BLaER1 treated with 17β-estradiol and CSF1 and Interleukin-3, amounts not matched to agents 10 nM and 100 nM (cell line): ENCODE results near the gene RAD50.
"Not testable (repeated sequence)": the region's sequence is repeated elsewhere in the genome, so short reads cannot be mapped to it uniquely, and the experiment has no call there.

Source experiments
- H3K27ac ChIP-seq, 11 experiments: shearing (Covaris generic); formaldehyde crosslinking; 2 replicates each; pipeline ENCODE4 v1.8.1; 2022
- H3K27me3 ChIP-seq, 11 experiments: shearing (Covaris generic); formaldehyde crosslinking; 2 replicates each; pipeline ENCODE4 v1.8.1; 2022
- H3K36me3 ChIP-seq, 11 experiments: shearing (Covaris generic); formaldehyde crosslinking; 2 replicates each; pipeline ENCODE4 v1.8.1; 2022
- H3K4me1 ChIP-seq, 10 experiments: shearing (Covaris generic); formaldehyde crosslinking; 2 replicates each; pipeline ENCODE4 v1.8.1; 2022
- H3K4me2 ChIP-seq, 11 experiments: shearing (Covaris generic); formaldehyde crosslinking; 2 replicates each; pipeline ENCODE4 v1.8.1; 2022
- H3K4me3 ChIP-seq, 10 experiments: shearing (Covaris generic); formaldehyde crosslinking; 2 replicates each; pipeline ENCODE4 v1.8.1; 2022
- H3K9ac ChIP-seq, 11 experiments: shearing (Covaris generic); formaldehyde crosslinking; 2 replicates each; pipeline ENCODE4 v1.8.1; 2022
- H3K9me3 ChIP-seq, 11 experiments: shearing (Covaris generic); formaldehyde crosslinking; replicated peaks in 1 of 11; 2 replicates each; pipeline ENCODE4 v1.8.1; 2022
- H4K20me1 ChIP-seq, 11 experiments: shearing (Covaris generic); formaldehyde crosslinking; 2 replicates each; pipeline ENCODE4 v1.8.1; 2022
- Cebpa-rat ChIP-seq, 11 experiments: shearing (Covaris generic); IDR thresholded peaks; 2 replicates each; pipeline ENCODE4 v1.8.1; 2022

Gene RAD50

DNA sequence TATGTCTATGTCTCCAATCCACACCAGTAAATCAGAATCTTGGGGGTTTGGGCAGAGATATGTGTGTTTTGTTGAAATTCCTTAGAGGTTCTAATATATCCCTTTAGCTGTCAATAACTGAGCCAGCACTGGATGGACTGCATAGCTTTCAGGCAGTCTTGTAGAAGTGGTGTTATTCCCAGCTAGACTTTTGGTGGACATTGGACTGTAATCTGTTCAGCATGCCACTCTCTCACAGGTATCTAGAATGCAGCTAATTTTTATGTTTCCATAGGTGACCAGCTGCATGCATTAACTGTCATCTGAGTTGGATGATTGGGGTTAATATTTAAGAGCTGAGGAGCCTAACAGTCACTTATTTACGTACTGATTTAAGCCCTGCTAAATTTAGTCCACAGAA, 56.1 kb downstream of the RAD50 start:
- no peak overlapping the region for H3K27ac ChIP-seq
- peaks cover 0 to 8% (median 0%) of the 10 kb centered on the region in 11 experiments; a peak in 7 of 22 replicates for H3K9me3 ChIP-seq
- no peaks in the 10 kb centered on the region for H3K4me1 ChIP-seq
- H3K9ac ChIP-seq, result no peak overlapping the region
- peaks cover 38 to 98% (median 81%) of the 10 kb centered on the region in 11 experiments for H3K36me3 ChIP-seq
- TF ChIP-seq Cebpa-rat (IDR thresholded peaks at IDR 0.05), result no peak
- H4K20me1 ChIP-seq, result no peaks in the 10 kb centered on the region
- no peak overlapping the region for H3K4me2 ChIP-seq
- no peak overlapping the region for H3K4me3 ChIP-seq
- no peaks in the 10 kb centered on the region for H3K27me3 ChIP-seq

DNA sequence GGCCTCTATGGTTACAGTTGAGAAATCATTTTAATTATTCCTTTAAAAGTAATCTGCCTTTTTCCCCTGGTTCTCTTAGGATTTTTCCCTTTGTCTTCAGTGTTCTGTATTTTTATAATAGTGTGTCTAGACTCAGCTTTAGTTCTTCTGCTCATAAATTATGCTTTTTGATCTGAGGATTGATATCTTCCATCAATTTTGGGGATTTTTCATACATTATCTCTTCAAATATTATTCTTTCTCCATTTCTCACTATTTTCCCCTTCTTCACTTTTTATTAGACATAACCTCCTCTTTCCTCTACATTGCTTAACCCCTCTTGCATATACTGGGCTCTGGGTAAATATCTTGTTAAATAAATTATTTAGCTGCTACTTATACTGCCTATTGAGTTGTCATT, 64.9 kb downstream of the RAD50 start:
- H3K4me3 ChIP-seq, result no peak overlapping the region
- no peak overlapping the region for H3K27ac ChIP-seq
- peaks cover 46 to 90% (median 65%) of the 10 kb centered on the region in 11 experiments for H3K36me3 ChIP-seq
- no peaks in the 10 kb centered on the region for H3K9me3 ChIP-seq
- TF ChIP-seq Cebpa-rat (IDR thresholded peaks at IDR 0.05), result no peak
- H3K4me1 ChIP-seq, result no peaks in the 10 kb centered on the region
- H3K27me3 ChIP-seq, result no peaks in the 10 kb centered on the region
- no peak overlapping the region for H3K9ac ChIP-seq
- H3K4me2 ChIP-seq, result no peak overlapping the region
- H4K20me1 ChIP-seq, result no peaks in the 10 kb centered on the region

DNA sequence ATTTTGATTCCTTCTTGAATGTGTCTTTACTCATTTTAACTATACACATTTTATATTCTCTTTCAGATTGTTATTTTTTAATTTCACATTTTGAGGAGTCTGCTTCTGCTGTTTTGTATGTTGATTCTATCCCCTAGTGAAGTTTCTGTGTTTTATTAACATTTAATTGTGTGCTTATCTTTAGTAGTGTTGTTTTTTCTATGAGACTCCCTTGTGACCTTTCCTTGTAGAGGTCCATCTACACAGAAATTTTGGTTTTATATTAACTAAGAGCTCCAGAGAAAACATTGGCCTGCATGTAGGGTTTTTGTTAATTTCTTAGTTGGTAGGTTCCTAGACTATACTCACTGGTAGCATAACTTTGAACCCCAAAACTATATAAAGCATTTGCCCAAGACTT, 65.8 kb downstream of the RAD50 start:
- no peak overlapping the region for H3K27ac ChIP-seq
- no peak overlapping the region for H3K9ac ChIP-seq
- H3K36me3 ChIP-seq, result peaks cover 46 to 84% (median 59%) of the 10 kb centered on the region in 11 experiments
- no peaks in the 10 kb centered on the region for H4K20me1 ChIP-seq
- H3K4me3 ChIP-seq, result no peak overlapping the region
- H3K27me3 ChIP-seq, result no peaks in the 10 kb centered on the region
- no peak for TF ChIP-seq Cebpa-rat (IDR thresholded peaks at IDR 0.05)
- no peak overlapping the region for H3K4me2 ChIP-seq
- no peaks in the 10 kb centered on the region for H3K4me1 ChIP-seq
- H3K9me3 ChIP-seq, result no peaks in the 10 kb centered on the region

DNA sequence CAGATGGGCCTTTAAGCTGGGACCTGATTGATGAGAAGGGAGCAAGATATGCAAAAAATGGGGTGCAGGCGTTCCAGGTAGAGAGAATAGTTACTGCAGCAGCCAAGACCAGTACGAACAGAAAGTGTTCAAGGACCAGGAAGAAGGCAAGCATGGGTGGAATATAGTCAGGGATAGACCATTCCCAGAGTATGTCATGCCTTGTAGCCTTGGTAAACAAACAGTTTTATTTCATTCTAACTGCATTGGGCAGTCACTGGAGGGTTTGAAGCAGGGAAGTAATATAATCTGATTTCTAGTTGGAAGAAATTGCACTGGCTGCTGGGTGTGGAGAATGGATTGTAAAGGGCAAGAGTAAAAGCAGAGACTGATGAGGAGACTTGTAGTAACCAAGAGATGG, 70.7 kb downstream of the RAD50 start:
- Histone ChIP-seq H3K4me3 (no peak overlapping the region), H3K4me2 (no peak overlapping the region), H3K27me3 (no peaks in the 10 kb centered on the region), H3K4me1 (peaks cover 0 to 8% (median 3%) of the 10 kb centered on the region in 10 experiments; a peak in 8 of 20 replicates), H3K27ac (no peak overlapping the region), H3K9ac (no peak overlapping the region), H3K36me3 (peaks cover 24 to 79% (median 39%) of the 10 kb centered on the region in 11 experiments; a peak in 20 of 22 replicates), H3K9me3 (no peaks in the 10 kb centered on the region), H4K20me1 (no peaks in the 10 kb centered on the region)
- no peak for TF ChIP-seq Cebpa-rat (IDR thresholded peaks at IDR 0.05)

DNA sequence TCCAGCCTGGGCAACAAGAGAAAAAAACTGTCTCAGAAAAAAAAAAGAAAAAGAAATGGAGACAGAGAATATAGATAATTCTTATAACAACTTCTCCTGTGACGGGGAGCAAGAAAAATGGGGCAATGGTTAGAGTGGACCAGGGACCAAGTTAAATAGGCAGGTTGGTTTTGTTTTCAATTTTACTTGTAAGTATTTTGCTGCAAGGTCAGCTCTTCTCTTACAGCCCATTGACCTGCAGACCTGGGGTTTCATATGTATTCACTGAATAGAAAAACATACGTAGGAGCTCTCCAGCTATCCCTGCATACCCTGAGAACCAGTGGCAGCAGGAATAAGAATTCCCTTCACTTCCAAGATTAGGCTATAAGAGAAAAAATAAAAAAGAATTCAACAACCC, 72.0 kb downstream of the RAD50 start:
- H3K9me3 ChIP-seq, result no peaks in the 10 kb centered on the region
- no peaks in the 10 kb centered on the region for H4K20me1 ChIP-seq
- H3K4me1 ChIP-seq, result peaks cover 0 to 8% (median 3%) of the 10 kb centered on the region in 10 experiments; a peak in 8 of 20 replicates
- H3K9ac ChIP-seq, result no peak overlapping the region
- H3K36me3 ChIP-seq, result peaks cover 15 to 78% (median 34%) of the 10 kb centered on the region in 11 experiments; a peak in 18 of 22 replicates
- H3K27me3 ChIP-seq, result no peaks in the 10 kb centered on the region
- H3K27ac ChIP-seq, result no peak overlapping the region
- no peak for TF ChIP-seq Cebpa-rat (IDR thresholded peaks at IDR 0.05)
- H3K4me3 ChIP-seq, result no peak overlapping the region
- peak overlapping the region in 1 of 11 experiments; percentile 36; a peak in 3 of 22 replicates for H3K4me2 ChIP-seq

DNA sequence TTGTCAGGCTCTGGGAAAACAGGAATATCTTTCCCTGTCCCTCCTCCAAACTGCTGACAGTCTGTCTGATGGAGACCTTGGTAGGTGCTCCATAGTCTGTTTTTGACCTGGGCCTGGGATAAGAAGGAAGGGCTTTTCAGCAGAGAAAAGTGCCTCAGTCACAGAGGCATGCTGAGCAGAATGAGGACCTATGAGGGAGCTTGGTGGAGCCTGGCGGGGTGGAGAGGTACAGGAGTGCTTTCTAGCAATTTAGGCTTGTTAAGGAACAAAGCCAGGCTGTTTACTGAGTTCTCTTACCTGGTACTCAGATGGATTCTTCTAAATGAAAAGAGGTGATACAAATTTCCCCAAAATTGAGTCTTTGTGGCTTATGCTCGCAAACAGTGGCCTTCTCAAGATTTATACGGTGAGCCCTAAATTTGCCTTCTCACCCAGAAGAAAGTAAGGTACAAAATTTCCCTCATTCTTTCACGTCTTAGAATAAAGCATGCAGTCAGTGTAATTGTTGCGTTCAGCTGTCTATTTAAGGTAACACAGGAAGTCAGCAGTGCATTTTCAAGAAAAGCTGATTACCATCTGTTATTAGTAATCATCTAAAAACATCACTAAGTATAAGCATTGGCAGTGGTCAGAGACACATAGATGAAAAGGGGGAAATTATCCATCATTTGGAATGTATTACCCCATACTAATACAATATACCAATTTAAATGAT, 72.6 kb downstream of the RAD50 start:
- Histone ChIP-seq H3K9me3 (no peaks in the 10 kb centered on the region), H3K27ac (no peak overlapping the region), H3K27me3 (no peaks in the 10 kb centered on the region), H4K20me1 (no peaks in the 10 kb centered on the region), H3K4me3 (no peak overlapping the region), H3K4me2 (peak overlapping the region in 3 of 11 experiments; percentile 6 to 36 (median 19); a peak in 6 of 22 replicates), H3K36me3 (peaks cover 15 to 73% (median 30%) of the 10 kb centered on the region in 11 experiments; a peak in 18 of 22 replicates), H3K4me1 (peaks cover 0 to 8% (median 3%) of the 10 kb centered on the region in 10 experiments; a peak in 8 of 20 replicates), H3K9ac (no peak overlapping the region)
- TF ChIP-seq Cebpa-rat (IDR thresholded peaks at IDR 0.05), result no peak

DNA sequence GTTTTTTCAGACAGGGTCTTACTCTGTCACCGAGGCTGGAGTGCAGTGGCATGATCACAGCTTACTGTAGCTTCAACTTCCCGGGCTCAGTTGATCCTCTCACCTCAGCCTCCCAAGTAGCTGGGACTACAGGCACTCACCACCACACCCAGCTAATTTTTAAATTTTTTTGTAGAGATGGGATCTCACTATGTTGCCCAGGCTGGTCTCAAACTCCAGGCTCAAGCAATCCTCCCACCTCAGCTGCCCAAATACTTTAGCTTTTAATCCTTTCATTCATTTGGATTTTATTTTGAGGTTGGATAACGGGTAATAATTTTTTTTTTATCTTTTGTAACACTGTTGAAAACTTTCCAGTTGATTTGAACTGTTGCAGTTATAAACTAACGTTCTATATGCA, 76.8 kb downstream of the RAD50 start:
- not testable (repeated sequence) for H4K20me1 ChIP-seq, H3K4me2 ChIP-seq, H3K9ac ChIP-seq, H3K27ac ChIP-seq, H3K4me3 ChIP-seq, H3K9me3 ChIP-seq, H3K27me3 ChIP-seq
- Histone ChIP-seq H3K36me3 (peaks cover 25 to 84% (median 39%) of the 10 kb centered on the region in 11 experiments), H3K4me1 (peaks cover 0 to 14% (median 5%) of the 10 kb centered on the region in 10 experiments; a peak in 12 of 20 replicates)

DNA sequence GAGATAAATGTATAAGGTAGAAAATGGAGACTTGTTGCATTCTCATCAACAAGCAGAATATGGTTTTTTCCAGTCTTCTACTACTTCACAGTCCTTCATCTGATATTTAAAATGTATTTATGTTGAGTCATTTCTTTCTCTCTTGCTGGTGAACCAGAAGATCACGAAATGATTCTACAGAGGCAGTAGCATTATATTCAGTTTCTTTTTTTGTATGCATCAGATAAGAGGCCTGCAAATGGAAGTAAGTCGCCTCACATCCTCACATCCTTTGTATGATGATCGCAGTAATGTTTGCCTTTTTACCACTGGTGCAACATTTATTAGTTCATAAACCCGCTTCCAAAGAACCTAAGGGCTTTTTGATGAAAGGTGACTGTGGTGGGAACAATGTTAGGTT, 79.1 kb downstream of the RAD50 start:
- Histone ChIP-seq H3K36me3 (peaks cover 27 to 86% (median 47%) of the 10 kb centered on the region in 11 experiments), H3K27me3 (no peaks in the 10 kb centered on the region), H3K9ac (no peak overlapping the region), H3K4me3 (no peak overlapping the region), H3K4me1 (peaks cover 0 to 30% (median 24%) of the 10 kb centered on the region in 10 experiments; a peak in 18 of 20 replicates), H3K9me3 (no peaks in the 10 kb centered on the region), H3K4me2 (no peak overlapping the region), H4K20me1 (no peaks in the 10 kb centered on the region), H3K27ac (no peak overlapping the region)
- no peak for TF ChIP-seq Cebpa-rat (IDR thresholded peaks at IDR 0.05)

DNA sequence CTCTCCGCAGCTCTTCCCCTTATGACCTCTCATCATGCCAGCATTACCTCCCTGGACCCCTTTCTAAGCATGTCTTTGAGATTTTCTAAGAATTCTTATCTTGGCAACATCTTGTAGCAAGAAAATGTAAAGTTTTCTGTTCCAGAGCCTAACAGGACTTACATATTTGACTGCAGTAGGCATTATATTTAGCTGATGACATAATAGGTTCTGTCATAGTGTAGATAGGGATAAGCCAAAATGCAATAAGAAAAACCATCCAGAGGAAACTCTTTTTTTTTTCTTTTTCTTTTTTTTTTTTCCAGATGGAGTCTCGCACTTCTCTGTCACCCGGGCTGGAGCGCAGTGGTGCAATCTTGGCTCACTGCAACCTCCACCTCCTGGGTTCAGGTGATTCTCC, 80.5 kb downstream of the RAD50 start:
- no peak overlapping the region for H3K27ac ChIP-seq
- H3K36me3 ChIP-seq, result peaks cover 40 to 87% (median 54%) of the 10 kb centered on the region in 11 experiments
- H3K9ac ChIP-seq, result no peak overlapping the region
- H3K4me2 ChIP-seq, result no peak overlapping the region
- no peaks in the 10 kb centered on the region for H3K27me3 ChIP-seq
- H4K20me1 ChIP-seq, result no peaks in the 10 kb centered on the region
- H3K4me3 ChIP-seq, result no peak overlapping the region
- TF ChIP-seq Cebpa-rat (IDR thresholded peaks at IDR 0.05), result no peak
- no peaks in the 10 kb centered on the region for H3K9me3 ChIP-seq
- H3K4me1 ChIP-seq, result peaks cover 0 to 34% (median 25%) of the 10 kb centered on the region in 10 experiments; a peak in 18 of 20 replicates
